ENCODE data around the gene S100B. TPM values are rescaled to one million over a fixed set of nuclear protein-coding genes. Genes with fewer than 3 reads are reported as not detected.

S100B gene
- total and polyA plus RNA-seq, 2 of the 13 experiments (the other 11 are each of a cell fraction or from before 2014, with no cell fraction given), result not detected

- TF ChIP-seq REST (IDR thresholded peaks at IDR 0.05; ENCODE audit: borderline replicate concordance in 1 of 2, low read depth in 1 of 2, low read length in 2 of 2) (no peak), BCL6 (CRISPR knock-in tag; IDR thresholded peaks at IDR 0.05) (peak; percentile 72), EHMT2 (IDR thresholded peaks at IDR 0.05; ENCODE audit: borderline replicate concordance, low read depth, low read length) (no peak; the same call in 1 of the 2 replicates), GMEB1 (CRISPR knock-in tag; IDR thresholded peaks at IDR 0.05; ENCODE audit: borderline replicate concordance) (peak; percentile 14; the same call in 1 of the 2 replicates), NFE2 (CRISPR knock-in tag; IDR thresholded peaks at IDR 0.05) (no peak), CC2D1A (CRISPR knock-in tag; IDR thresholded peaks at IDR 0.05) (no peak), ZSCAN29 (CRISPR knock-in tag; conservative IDR thresholded peaks at IDR 0.05) (no peak), FOSL1 (CRISPR knock-in tag; IDR thresholded peaks at IDR 0.05; ENCODE audit: borderline replicate concordance) (no peak), ZBTB39 (CRISPR knock-in tag; IDR thresholded peaks at IDR 0.05) (no peak), BATF2 (CRISPR knock-in tag; IDR thresholded peaks at IDR 0.05) (no peak), TRIM22 (IDR thresholded peaks at IDR 0.05) (no peak), ZNF660 (CRISPR knock-in tag; IDR thresholded peaks at IDR 0.05; ENCODE audit: borderline replicate concordance, low read depth) (no peak), PAF1 (CRISPR knock-in tag; IDR thresholded peaks at IDR 0.05) (no peak), ZNF180 (CRISPR knock-in tag; IDR thresholded peaks at IDR 0.05; ENCODE audit: borderline replicate concordance, low read depth) (no peak), SRY (CRISPR knock-in tag; IDR thresholded peaks at IDR 0.05) (no peak), ZNF350 (CRISPR knock-in tag; IDR thresholded peaks at IDR 0.05; ENCODE audit: borderline replicate concordance, low read depth) (peak; percentile 36; the same call in 1 of the 2 replicates), FOXO4 (CRISPR knock-in tag; conservative IDR thresholded peaks at IDR 0.05) (no peak)
These were observed 23.0 kb downstream of the S100B start (continued) for GRCh38 chr21:46581780-46582307.

Measured in HepG2 (cell line).